HG03565 (cell line): Measurements from ENCODE around the gene RLF.

Source experiments
- ATAC-seq: cut with Tn5 transposase; IDR thresholded peaks from one replicate; pipeline ENCODE4 v1.9.1; 2021; ENCODE audit warnings: mild to moderate bottlenecking, moderate library complexity; ENCODE audit not compliant: unreplicated experiment

RLF gene

DNA sequence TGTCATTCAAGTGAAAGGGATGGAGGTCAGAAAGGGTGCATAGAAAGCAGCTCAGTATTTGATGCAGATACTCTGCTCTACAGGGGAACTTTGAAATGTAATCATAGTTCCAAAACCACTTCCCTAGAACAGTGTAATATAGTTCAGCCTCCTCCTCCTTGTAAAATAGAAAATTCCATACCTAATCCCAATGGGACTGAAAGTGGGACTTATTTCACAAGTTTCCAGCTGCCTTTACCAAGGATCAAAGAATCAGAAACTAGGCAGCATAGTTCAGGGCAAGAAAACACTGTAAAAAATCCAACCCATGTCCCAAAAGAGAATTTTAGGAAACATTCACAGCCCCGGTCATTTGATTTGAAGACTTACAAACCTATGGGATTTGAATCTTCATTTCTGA lies 78.4 kb downstream of the RLF start:
- no peak for ATAC-seq

DNA sequence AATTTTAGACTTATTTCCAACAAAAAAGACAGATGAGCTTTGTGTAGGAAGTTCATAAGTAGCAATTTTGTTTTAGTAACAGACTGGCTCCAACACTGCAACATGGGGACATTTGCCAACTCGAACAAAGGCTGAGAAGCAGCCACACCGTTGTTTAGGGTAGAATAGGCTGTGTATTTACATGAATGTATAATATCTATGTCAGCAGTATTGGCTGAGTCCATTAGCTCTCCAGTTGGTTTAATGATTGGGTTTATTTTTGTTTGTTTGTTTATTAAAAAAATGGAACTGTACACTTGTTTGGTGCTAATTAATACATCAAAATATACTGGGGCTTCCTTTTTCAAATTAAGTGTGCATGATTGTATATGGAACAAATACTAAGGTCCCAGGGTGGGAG lies 79.2 kb downstream of the RLF start:
- ATAC-seq, result no peak

DNA sequence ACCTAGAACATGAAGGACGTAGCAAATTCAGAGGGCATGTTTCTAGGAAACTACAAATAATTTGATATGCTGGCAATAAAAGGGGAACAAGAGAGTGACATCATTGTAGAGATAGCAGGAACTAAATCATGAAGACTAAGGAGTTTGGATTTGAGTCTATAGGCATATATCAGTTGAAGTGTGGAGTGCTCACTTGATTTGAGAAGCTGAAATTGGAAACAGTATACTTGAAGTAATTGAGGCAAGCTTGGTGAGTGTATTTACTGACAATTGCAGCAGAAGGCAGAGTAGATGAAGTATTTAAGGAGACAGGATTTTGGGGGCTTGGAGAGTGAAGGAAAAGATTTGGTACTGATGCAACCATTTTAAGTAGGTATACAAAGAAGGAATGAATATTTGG lies 80.2 kb downstream of the RLF start:
- ATAC-seq, result peak; percentile 10

DNA sequence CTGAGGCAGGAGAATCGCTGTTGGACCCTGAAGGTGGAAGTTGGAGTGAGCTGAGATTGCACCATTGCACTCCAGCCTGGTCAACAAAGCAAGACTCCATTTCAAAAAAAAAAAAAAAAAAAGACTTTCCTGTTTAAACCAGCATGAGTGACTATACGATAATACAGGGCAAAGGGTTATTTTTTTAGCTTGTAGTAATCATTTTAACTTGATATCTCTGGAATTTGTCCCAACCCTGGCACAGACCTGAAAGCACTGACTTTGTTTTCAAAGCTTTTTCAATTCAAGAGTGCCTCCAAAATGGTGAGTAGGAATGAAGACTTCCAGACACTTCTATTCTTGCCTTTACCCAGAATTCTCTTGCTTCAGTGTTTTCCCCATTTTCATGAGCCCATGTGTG lies 82.2 kb downstream of the RLF start:
- no peak for ATAC-seq

DNA sequence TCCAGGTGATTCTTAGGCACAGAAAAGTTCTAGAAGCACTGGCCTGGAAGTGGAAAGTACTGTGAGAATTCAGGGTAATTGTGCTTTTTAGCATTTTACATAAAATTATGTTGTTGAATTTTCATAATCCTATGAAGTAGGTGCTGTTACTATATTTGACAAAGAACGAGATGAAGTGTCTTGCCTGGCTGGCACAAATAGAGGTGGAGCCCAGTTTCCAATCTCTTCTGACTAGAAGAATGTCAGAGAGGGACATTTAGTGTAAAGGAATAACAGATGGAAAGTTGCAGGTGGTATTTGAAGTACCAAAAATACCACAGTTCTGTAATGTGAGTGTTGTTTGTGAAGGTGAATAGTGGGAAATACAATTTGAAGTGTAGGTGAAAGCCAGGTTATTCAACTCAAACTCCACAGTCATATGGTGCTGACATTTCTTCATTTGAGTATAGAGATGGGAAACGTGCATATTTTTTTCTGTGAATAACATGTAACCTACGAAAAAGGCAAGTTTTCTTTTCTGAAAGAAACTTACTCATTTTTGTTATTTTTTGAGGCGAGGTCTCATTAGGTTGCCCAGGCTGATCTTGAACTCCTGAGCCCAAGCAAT lies 83.1 kb downstream of the RLF start:
- ATAC-seq, result no peak

DNA sequence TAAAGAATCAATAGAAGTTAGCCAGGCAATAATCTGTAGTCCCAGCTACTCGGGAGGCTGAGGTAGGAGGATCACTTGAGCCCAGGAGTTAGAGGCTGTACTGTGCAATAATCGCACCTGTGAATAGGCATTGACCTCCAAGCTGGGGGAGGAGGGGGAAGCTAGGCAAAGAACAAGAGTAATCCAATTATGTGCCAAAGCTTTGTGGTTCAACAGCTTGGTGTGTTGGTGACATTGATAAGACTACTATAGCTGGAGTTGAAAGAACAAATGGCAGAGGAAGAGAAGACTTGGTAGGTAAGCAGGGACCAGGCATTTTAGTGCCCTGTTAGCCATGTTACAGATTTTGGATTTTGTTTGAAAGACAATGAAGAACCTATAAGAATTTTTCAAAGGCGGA lies 84.5 kb downstream of the RLF start:
- no peak for ATAC-seq

DNA sequence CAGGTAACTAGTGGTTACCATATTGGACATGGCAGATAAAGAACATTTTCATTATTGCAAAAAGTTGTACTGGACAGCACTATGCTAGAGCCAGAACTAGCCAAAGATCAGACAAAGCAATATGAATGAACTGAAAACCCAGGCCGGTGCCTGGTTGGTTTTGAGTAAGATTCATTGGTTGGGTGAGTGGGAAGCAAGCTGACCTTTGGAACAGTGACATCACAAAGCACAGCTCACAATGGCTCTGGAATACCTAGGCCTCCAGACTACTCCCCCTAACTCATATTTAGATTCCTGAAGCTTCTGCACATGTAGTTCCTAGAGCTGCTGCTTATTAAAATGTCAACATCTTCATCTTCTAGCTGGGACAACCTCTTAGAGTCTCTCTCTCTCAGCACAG lies 86.5 kb downstream of the RLF start, which contains the start of gene TMCO2:
Gene TMCO2, plus strand, starts transcription at position 283 of the 400 bp plus-strand sequence. Its CDS starts 57 bp downstream, at position 340.
- no peak for ATAC-seq

DNA sequence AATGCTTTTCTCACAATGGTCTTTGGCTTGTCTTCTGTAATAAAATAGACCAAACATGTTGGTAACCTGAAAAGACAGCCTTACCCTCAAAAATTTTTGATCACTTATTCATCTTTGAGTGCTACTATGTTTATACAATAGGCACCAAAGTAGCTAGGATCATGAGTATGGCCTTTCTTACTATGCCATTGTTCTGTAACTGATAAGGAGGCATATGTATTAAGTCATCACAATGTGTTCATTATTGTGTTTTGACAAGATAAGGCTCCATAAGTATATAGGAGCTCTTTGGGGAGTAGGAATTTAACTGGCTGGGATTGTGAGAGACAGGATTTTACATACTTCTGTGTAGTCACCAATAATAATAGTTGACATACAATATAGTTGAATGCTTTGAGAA lies 87.2 kb downstream of the RLF start:
- ATAC-seq, result no peak

DNA sequence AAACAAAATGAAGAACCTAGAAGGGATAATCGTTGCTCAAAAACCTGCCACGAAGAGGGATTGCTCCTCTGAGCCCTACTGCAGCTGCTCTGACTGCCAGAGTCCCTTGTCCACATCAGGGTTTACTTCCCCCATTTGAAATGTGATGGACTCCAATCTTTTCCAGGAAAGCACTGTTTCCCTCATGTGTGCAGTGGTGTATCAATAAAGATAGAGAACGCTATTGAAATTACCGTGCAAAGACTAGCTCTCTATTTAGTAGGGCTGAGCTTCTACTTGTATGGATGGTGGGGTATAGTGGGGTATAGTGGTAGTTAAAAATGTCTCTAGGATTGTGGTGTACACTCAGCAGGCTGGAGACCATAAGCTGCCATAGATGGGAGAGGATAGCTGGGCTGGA lies 90.3 kb downstream of the RLF start:
- ATAC-seq, result no peak

DNA sequence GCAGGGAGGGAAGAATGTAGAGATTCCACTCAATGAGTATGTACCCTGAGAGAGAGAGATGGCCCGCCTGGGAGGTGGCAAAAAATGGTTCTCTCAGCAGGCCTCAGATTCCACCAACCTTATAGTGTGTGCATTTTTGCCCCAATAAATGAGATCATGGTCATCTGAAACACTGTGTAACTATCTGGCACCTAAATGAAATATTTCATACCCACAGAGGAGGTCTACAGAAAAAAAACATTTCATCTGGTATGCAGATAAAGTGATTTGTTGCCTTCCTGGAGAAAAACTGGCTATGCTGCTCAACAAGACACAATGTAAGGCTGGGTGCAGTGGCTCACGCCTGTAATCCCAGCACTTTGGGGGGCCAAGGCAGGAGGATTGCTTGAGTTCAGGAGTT lies 91.4 kb downstream of the RLF start:
- ATAC-seq, result no peak

DNA sequence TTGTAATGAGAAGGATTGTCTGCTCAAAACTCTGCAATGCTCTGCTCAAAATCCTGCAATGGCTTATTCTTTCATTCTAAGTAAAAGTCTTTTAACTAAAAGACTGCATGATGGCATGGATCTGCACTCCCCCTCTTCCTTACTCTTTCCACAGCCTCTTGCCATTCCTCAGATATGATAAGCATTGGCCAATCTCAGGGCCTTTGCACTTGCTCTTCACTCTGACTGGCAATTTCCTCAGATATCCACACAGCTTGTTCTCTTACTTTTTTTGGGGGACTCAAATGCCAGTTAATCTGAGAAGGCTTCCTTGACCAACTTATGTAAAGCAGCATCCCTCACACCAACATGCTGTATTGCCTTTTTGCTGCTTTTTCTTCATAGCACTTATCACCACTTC lies 94.0 kb downstream of the RLF start:
- ATAC-seq, result no peak

DNA sequence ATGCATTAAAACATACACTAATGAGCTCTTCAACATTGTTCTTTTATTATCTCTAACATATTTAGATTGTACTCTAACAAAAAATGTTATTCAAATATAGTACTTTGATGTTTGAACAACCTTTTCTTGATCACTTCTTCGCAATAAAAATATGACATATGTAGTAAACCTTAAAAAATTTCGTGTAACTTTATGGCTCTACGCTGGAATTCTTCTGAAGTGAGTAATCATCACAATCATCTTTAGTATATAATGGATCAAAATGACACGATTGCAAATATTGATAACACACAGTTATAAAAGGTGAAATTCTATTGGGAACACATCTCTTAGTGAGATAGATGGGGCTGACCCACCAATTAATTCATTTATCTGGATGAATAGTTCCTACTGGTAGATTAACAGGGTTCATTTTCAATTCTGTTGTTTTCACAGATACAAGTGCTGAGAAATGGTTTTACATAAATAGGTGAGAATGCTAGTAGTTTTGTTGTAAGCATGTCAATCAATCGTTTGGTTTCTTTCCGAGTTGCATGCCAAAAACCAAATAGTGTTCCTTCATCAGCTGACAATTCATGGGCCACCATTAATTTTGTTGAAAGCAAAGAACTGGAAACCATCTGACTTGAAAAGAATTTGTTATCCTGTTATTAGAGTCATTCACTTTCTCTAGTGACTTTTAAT lies 95.4 kb downstream of the RLF start:
- ATAC-seq, result no peak

DNA sequence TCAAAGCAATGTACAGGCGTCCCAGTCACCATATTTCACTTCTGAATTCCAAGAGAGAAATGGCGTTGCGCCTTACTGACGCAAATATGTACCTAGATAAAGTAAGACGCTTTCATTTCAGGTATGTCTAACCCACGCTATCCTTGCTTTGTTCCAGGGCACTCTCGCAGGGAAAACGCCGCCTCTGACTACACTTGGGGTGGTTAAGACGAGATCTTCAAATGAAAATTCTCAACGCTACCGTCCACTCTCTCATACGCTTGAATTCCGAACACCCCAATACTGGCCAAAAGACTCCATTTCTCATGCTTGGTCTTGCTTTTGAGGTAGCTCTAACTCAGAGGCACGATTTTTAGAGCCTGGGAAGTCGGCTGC lies 96.1 kb downstream of the RLF start:
- ATAC-seq, result no peak

DNA sequence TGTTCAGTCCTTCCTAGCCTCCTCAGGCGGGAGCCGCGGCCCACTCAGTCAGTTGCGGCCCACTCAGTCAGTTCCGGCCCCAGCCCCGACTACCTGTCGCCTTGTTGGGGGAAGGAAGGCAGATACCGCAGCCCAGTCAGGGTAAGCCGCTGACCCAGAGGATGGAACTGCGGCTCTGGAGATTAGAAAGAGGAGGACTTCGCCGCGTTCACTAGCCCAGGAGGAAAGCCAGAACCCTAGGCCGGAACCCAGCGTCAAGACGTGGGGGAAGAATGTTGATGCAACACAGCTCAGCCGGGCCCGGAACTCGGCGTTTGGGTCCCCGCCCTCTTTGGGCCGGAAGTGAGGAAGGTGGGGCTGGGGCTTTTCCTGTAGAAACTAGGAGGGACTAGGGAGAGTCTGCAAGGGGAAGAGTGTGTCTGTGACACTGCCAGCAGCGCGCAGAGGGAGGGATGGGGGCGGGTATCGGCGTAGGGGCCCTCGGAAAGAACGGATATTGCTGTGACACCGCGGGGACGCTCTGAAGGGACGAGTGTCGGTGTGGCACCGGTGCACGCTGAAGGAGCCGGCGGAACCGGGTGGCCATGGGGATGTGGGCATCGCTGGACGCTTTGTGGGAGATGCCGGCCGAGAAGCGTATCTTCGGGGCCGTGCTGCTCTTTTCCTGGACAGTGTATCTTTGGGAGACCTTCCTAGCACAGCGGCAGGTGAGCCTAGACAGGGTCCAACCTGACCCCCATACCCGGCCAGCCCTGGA lies 96.7 kb downstream of the RLF start, which contains the start of gene ZMPSTE24:
Gene ZMPSTE24, plus strand, starts transcription at position 549 of the 757 bp plus-strand sequence. Its CDS starts 36 bp downstream, at position 585.
- ATAC-seq, result peak; percentile 80

DNA sequence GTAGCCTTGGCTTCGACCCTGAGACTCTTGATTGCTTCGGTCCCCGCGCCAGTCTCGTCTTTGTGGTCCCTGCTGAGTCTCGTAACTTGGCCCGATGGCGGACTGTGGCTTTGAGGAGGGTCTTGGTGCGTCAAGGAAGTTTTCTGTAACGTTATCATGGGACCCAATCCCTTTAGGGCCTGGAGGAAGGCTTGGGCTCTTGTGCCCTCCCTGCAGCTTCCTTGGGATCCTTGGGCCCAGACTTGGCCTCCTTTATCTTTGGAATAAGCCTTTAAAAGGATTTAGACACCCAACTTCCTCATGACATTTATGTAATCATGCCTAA lies 97.2 kb downstream of the RLF start:
- no peak for ATAC-seq

DNA sequence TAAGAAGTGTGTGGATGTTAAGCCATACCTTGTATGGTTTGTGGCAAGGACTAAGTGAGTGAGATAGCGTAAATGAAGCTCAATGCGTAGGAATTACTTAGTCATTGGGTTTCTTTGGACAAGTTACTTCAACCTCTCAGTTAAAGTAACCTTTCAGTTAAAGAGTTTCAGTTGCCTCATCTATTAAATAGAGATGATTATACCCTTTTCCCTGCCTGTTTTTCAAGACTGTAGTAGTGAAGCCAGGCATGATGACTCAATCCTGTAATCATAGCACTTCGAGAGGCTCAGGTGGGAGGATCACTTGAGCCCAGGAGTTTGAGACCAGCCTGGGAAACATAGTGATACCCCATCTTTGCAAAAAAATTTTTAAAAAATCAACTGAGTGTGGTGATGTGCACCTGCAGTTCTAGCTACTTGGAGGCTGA lies 103.2 kb downstream of the RLF start:
- no peak for ATAC-seq

DNA sequence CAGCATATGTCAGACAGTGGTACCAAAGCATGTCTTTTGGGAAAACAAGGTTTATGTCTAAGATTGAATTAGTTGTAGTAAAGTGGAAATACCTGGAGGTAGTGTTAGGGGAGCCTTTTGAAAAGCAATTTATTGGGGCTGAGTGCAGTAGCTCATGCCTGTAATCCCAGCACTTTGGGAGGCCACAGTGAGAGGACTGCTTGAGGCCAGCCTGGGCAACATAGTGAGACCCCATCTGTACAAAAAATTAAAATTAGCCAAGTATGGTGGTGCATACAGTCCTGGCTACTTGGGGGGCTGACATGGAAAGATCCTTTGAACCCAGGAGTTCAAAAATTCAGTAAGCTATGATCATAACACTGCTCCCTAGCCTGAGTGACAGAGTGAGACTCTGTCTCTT lies 104.1 kb downstream of the RLF start:
- ATAC-seq, result no peak

DNA sequence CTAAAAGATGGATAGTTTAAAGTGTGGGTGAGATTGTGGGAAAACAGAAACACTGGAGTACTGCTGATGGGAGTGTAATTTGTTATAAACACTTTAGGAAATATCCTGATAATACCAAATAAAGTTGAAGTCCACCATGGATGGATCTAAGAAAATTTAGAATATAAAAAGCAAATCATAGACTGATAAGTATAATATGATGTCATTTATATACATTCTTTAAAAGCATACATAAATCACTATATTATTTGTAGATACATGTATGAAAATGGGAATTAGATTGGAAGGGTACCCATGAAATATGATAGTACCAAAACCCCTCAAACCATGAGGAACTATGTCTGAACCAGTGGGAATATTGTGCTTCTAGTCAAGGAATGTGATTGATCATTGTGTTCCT lies 104.7 kb downstream of the RLF start:
- ATAC-seq, result no peak

DNA sequence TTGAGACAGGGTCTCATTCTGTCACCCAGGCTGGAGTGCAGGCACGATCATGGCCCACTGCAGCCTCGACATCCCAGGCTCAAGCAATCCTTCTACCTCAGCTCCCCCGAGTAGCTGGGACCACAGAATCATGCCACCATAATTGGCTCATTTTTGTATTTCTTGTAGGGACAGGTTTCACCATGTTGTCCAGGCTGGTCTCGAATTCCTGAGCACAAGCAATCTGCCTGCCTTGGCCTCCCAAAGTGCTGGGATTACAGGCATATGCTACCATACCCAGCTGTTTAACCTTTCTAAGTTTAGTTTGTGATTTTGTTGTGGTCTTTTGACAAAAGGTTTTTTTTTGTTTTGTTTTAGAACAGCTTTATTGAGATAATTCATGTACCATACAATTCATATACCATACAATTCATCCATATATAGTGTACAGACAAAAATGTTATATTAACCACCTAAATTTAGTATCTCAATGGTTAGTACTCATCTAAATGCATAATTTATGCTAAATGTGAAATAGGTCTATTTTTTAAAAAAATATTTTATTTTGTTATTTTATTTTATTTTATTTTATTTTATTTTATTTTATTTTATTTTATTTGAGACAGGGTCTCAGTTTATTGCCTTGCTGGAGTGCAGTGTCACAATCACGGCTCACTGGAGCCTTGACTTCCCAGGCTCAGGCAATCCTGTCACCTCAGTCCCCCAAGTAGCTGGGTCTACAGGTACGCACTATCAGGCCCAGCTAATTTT lies 105.8 kb downstream of the RLF start:
- ATAC-seq, result no peak

DNA sequence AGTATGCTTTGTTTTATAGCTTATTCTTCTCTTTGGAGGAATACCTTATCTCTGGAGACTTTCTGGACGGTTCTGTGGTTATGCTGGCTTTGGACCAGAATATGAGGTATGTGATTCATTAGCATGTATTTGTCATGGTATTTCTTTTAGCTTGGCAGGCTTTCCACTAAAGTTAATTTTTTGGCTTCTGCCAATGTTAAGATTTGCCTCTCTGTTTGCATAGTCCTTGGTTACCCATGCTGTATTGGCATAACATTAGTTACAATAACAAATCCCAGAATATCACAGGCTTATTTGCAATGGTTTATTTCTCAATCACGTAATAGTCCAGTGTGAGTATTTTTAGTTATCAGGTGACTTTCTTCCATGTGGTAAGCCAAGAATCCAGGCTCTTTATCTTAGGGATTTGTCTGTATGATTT lies 106.6 kb downstream of the RLF start:
- no peak for ATAC-seq

DNA sequence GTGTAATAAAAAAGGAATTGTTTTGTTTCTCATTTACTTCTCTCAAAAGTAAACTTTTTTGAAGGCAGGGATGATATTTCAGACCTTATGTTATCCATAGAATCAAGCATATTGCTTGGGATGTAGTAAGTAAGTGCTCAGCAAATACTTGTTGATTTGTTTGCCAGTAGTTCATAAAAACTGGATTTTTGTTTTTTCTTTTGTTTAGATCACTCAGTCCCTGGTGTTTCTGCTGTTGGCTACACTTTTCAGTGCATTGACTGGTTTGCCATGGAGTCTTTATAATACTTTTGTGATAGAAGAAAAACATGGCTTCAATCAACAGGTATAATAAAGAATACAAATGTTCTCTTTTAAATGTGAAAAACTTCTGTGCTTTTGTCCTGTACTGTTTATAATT lies 107.0 kb downstream of the RLF start:
- no peak for ATAC-seq
